Neural progenitor cell (in vitro differentiated cells): ENCODE data around the gene CERS6.

ENCODE experiments used
- EZH2 ChIP-seq: fragments of 200-600 bp; sonication (generic); IDR thresholded peaks from 2 replicates; pipeline ENCODE4 v1.6.1; 2017; ENCODE audit warnings: antibody characterized with exemption, mild to moderate bottlenecking, moderate library complexity
- TF ChIP-seq, protein P1 (sequence below): fragments of 200-600 bp; sonication (generic); IDR thresholded peaks from 2 replicates; pipeline ENCODE4 v1.5.1; 2017; ENCODE audit warnings: antibody characterized with exemption, mild to moderate bottlenecking

- no peak for TF ChIP-seq EZH2
- TF ChIP-seq, protein P1, sequence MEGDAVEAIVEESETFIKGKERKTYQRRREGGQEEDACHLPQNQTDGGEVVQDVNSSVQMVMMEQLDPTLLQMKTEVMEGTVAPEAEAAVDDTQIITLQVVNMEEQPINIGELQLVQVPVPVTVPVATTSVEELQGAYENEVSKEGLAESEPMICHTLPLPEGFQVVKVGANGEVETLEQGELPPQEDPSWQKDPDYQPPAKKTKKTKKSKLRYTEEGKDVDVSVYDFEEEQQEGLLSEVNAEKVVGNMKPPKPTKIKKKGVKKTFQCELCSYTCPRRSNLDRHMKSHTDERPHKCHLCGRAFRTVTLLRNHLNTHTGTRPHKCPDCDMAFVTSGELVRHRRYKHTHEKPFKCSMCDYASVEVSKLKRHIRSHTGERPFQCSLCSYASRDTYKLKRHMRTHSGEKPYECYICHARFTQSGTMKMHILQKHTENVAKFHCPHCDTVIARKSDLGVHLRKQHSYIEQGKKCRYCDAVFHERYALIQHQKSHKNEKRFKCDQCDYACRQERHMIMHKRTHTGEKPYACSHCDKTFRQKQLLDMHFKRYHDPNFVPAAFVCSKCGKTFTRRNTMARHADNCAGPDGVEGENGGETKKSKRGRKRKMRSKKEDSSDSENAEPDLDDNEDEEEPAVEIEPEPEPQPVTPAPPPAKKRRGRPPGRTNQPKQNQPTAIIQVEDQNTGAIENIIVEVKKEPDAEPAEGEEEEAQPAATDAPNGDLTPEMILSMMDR = no peak
Observed at GRCh38 chr2:168683996-168684395, 227.9 kb downstream of the CERS6 start.
